Hematopoietic multipotent progenitor cell treated with erythropoietin and hydrocortisone succinate and interleukin-3 and kit ligand, for 4 days (in vitro differentiated cells): Measurements from ENCODE around the gene INCENP.
A peak's percentile ranks its signal among the peaks of the same experiment; 100 is the strongest.

Experiments used
- DNase-seq: peaks from one replicate; pipeline ENCODE4 v3.0.0-alpha.2; 2015

The INCENP gene

GRCh38 chr11:62125316-62125715 lies 1.5 kb downstream of the INCENP start:
- DNase-seq = no peak

- DNase-seq = no peak
Observed at GRCh38 chr11:62125881-62126280, 2.1 kb downstream of the INCENP start.

- DNase-seq = no peak
Observed at GRCh38 chr11:62127426-62127825, 3.6 kb downstream of the INCENP start.

GRCh38 chr11:62127941-62128770 lies 4.3 kb downstream of the INCENP start:
- no peak for DNase-seq

GRCh38 chr11:62128835-62129234 lies 5.0 kb downstream of the INCENP start:
- DNase-seq = no peak

GRCh38 chr11:62129590-62130282 lies 5.9 kb downstream of the INCENP start:
- no peak for DNase-seq

GRCh38 chr11:62130283-62131169 lies 6.7 kb downstream of the INCENP start:
- DNase-seq = no peak

- DNase-seq = no peak
Observed at GRCh38 chr11:62131170-62131464, 7.3 kb downstream of the INCENP start.

- DNase-seq = no peak
Observed at GRCh38 chr11:62132191-62132590, 8.4 kb downstream of the INCENP start.

- DNase-seq = peak; percentile 30
Observed at GRCh38 chr11:62132689-62133293, 9.0 kb downstream of the INCENP start.

- no peak for DNase-seq
Observed at GRCh38 chr11:62133328-62134065, 9.7 kb downstream of the INCENP start.

GRCh38 chr11:62137276-62137861 lies 13.6 kb downstream of the INCENP start:
- no peak for DNase-seq

- DNase-seq = no peak
Observed at GRCh38 chr11:62137881-62138629, 14.2 kb downstream of the INCENP start.

GRCh38 chr11:62138630-62139425 lies 15.0 kb downstream of the INCENP start:
- no peak for DNase-seq

- no peak for DNase-seq
Observed at GRCh38 chr11:62139526-62140303, 15.9 kb downstream of the INCENP start.

GRCh38 chr11:62140304-62141110 lies 16.7 kb downstream of the INCENP start:
- no peak for DNase-seq

- no peak for DNase-seq
Observed at GRCh38 chr11:62141111-62142042, 17.6 kb downstream of the INCENP start.

GRCh38 chr11:62142043-62142375 lies 18.2 kb downstream of the INCENP start:
- no peak for DNase-seq
